Spinal cord (tissue), 10 donors: ENCODE results near the gene VAMP2. TPM values are rescaled to one million over a fixed set of nuclear protein-coding genes. Genes with fewer than 3 reads are reported as not detected.

Source experiments
- DNase-seq, 6 donors: peaks; one replicate each; pipeline versions ENCODE4 v3.0.0 to v3.0.0-alpha.2; 2013 to 2015; ENCODE audit warnings: low spot score in 6 of 6, low read depth in 4 of 6
- H3K27ac ChIP-seq: one replicate; pipeline ENCODE4 v1.5.1; 2013; ENCODE audit warnings: low read depth, low read length, control low read depth
- H3K27me3 ChIP-seq: one replicate; pipeline ENCODE4 v1.6.1; 2013; ENCODE audit warnings: low read length; ENCODE audit not compliant: control insufficient read depth, insufficient read depth
- H3K36me3 ChIP-seq: one replicate; pipeline ENCODE4 v1.6.1; 2013; ENCODE audit warnings: low read length; ENCODE audit not compliant: control insufficient read depth, insufficient read depth
- H3K4me1 ChIP-seq: one replicate; pipeline ENCODE4 v1.6.1; 2013; ENCODE audit warnings: low read length; ENCODE audit not compliant: control insufficient read depth, insufficient read depth
- H3K4me3 ChIP-seq: one replicate; pipeline ENCODE4 v1.5.1; 2013; ENCODE audit warnings: low read depth, low read length, control low read depth
- H3K9me3 ChIP-seq: one replicate; pipeline ENCODE4 v1.6.1; 2013; ENCODE audit warnings: low read length; ENCODE audit not compliant: control insufficient read depth, insufficient read depth
- WGBS: methylation state at CpG from one replicate; pipeline ENCODE4 v1.1.5; 2013; ENCODE audit warnings: missing lambda C conversion rate; ENCODE audit not compliant: insufficient coverage; 5-methylcytosine and 5-hydroxymethylcytosine counted together
- polyA plus RNA-seq, 2 donors: library from polyadenylated mRNA; unstranded; fragments of 120-200 nt; gene quantifications; one replicate each; pipeline ENCODE4 v1.2.1, GENCODE V29; 2013; ENCODE audit not compliant: insufficient read length in 2 of 2
- total RNA-seq, 2 donors: library from RNA; depleted of rRNA in 1 of 2; stranded (reverse); fragments of 120-200 nt in 1 of 2; fragments of >200 nt in 1 of 2; gene quantifications; one replicate each; pipeline versions ENCODE4 v1.2.3 to v1.2.4, GENCODE V29; 2013 to 2014
- donor health status: healthy.

Gene VAMP2
- total and polyA plus RNA-seq, 4 donors, result 30.2 to 414 (median 240) TPM

- no peaks in the 10 kb centered on the region for H3K36me3 ChIP-seq
- H3K9me3 ChIP-seq, result no peaks in the 10 kb centered on the region
- H3K27ac ChIP-seq, result peak overlapping the region; percentile 52
- peak overlapping the region; percentile 82 for H3K4me3 ChIP-seq
- 6% methylated on average over 21 of the region's 24 CpGs for WGBS
- H3K4me1 ChIP-seq, result peaks cover 64% of the 10 kb centered on the region
- H3K27me3 ChIP-seq, result peaks cover 37% of the 10 kb centered on the region
- DNase-seq, result peak in 1 of 6 donors; percentile 33
These were observed 38.2 kb downstream of the VAMP2 start for GRCh38 chr17:8124350-8125153.

GRCh38 chr17:8123695-8124349, 38.9 kb downstream of the VAMP2 start, which contains the start of gene HES7:
Gene HES7 (minus strand): TSS chr17:8124106. CDS start chr17:8124084, 22 bp downstream.
- H3K27ac ChIP-seq, result peak within 1 kb of the TSS; percentile 52
- H3K36me3 ChIP-seq, result no peaks in the 10 kb centered on the region
- H3K27me3 ChIP-seq, result peaks cover 37% of the 10 kb centered on the region
- WGBS, result under 1% methylated on average over 29 of the region's 29 CpGs
- peak in 2 of 6 donors; percentile 2 to 60 for DNase-seq
- peaks cover 64% of the 10 kb centered on the region for H3K4me1 ChIP-seq
- no peaks in the 10 kb centered on the region for H3K9me3 ChIP-seq
- H3K4me3 ChIP-seq, result peak within 1 kb of the TSS; percentile 82

- Histone ChIP-seq H3K27ac (no peak overlapping the region), H3K4me3 (peak overlapping the region; percentile 82), H3K4me1 (peaks cover 71% of the 10 kb centered on the region), H3K36me3 (no peaks in the 10 kb centered on the region), H3K9me3 (no peaks in the 10 kb centered on the region), H3K27me3 (peaks cover 37% of the 10 kb centered on the region)
- peak in 2 of 6 donors; percentile 47 to 55 for DNase-seq
- WGBS, result under 1% methylated on average over 53 of the region's 55 CpGs
These were observed 39.6 kb downstream of the VAMP2 start for GRCh38 chr17:8122924-8123694.

GRCh38 chr17:8122422-8122923, 40.3 kb downstream of the VAMP2 start:
- under 1% methylated on average over 25 of the region's 29 CpGs for WGBS
- Histone ChIP-seq H3K27me3 (peaks cover 40% of the 10 kb centered on the region), H3K27ac (no peak overlapping the region), H3K9me3 (no peaks in the 10 kb centered on the region), H3K36me3 (no peaks in the 10 kb centered on the region), H3K4me1 (peaks cover 76% of the 10 kb centered on the region), H3K4me3 (peak overlapping the region; percentile 82)
- DNase-seq, result peak in 2 of 6 donors; percentile 51 to 63

- WGBS, result under 1% methylated on average over 66 of the region's 76 CpGs
- Histone ChIP-seq H3K36me3 (no peaks in the 10 kb centered on the region), H3K27ac (no peak overlapping the region), H3K9me3 (no peaks in the 10 kb centered on the region), H3K4me1 (peaks cover 76% of the 10 kb centered on the region), H3K4me3 (peak overlapping the region; percentile 82), H3K27me3 (peaks cover 44% of the 10 kb centered on the region)
- DNase-seq, result peak in 2 of 6 donors; percentile 83 to 84
These were observed 40.9 kb downstream of the VAMP2 start for GRCh38 chr17:8121681-8122421.

- peaks cover 49% of the 10 kb centered on the region for H3K27me3 ChIP-seq
- no peaks in the 10 kb centered on the region for H3K36me3 ChIP-seq
- peak overlapping the region; percentile 84 for H3K4me3 ChIP-seq
- DNase-seq, result no peak
- no peak overlapping the region for H3K27ac ChIP-seq
- peaks cover 77% of the 10 kb centered on the region for H3K4me1 ChIP-seq
- 0% methylated on average over 13 of the region's 25 CpGs for WGBS
- no peaks in the 10 kb centered on the region for H3K9me3 ChIP-seq
These were observed 41.4 kb downstream of the VAMP2 start for GRCh38 chr17:8121407-8121680.

GRCh38 chr17:8120520-8121406, 42.0 kb downstream of the VAMP2 start:
- H3K9me3 ChIP-seq, result no peaks in the 10 kb centered on the region
- WGBS, result 2% methylated on average over 24 of the region's 40 CpGs
- peak in 2 of 6 donors; percentile 83 to 87 for DNase-seq
- peak overlapping the region; percentile 84 for H3K4me3 ChIP-seq
- no peaks in the 10 kb centered on the region for H3K36me3 ChIP-seq
- H3K4me1 ChIP-seq, result peaks cover 73% of the 10 kb centered on the region
- peaks cover 54% of the 10 kb centered on the region for H3K27me3 ChIP-seq
- peak overlapping the region; percentile 92 for H3K27ac ChIP-seq

GRCh38 chr17:8119581-8120519, 42.9 kb downstream of the VAMP2 start:
- Histone ChIP-seq H3K4me1 (peaks cover 65% of the 10 kb centered on the region), H3K36me3 (no peaks in the 10 kb centered on the region)
- DNase-seq, result peak in 4 of 6 donors; percentile 88 to 98 (median 94)

More at GRCh38 chr17:8119581-8120519, 42.9 kb downstream of the VAMP2 start:
- Histone ChIP-seq H3K27ac (peak overlapping the region; percentile 92), H3K9me3 (no peaks in the 10 kb centered on the region), H3K27me3 (peaks cover 57% of the 10 kb centered on the region), H3K4me3 (peak overlapping the region; percentile 84)
- WGBS, result 0% methylated on average over 14 of the region's 28 CpGs
